Activated naive CD4-positive, alpha-beta T cell treated with anti-CD3 and anti-CD28 coated beads, Interleukin-2, amount 10 ng/mL, durations not matched to agents 7 days and 5 days (primary cell): ENCODE results near the gene MARK3.

Experiments used
- CTCF ChIA-PET: fragments of 350-600 bp; sonication (Branson Sonifier 250); formaldehyde crosslinking; loops from one replicate; lab custom pipeline; 2021; ENCODE audit warnings: antibody characterized with exemption; lab: Charles Lee
- DNase-seq: peaks from one replicate; pipeline ENCODE4 v3.0.0-alpha.2; 2020
- H3K27ac Mint-ChIP-seq: one replicate; pipeline ENCODE4 v1.8.0; 2021; ENCODE audit warnings: mild to moderate bottlenecking, moderate library complexity, mixed read lengths
- H3K27me3 Mint-ChIP-seq: one replicate; pipeline ENCODE4 v1.8.0; 2021; ENCODE audit warnings: mild to moderate bottlenecking, mixed read lengths
- H3K36me3 Mint-ChIP-seq: one replicate; pipeline ENCODE4 v1.8.0; 2021; ENCODE audit warnings: mixed read lengths
- H3K4me1 Mint-ChIP-seq: one replicate; pipeline ENCODE4 v1.8.0; 2021; ENCODE audit warnings: mixed read lengths
- H3K4me3 Mint-ChIP-seq: one replicate; pipeline ENCODE4 v1.8.0; 2021; ENCODE audit warnings: mild to moderate bottlenecking, moderate library complexity, mixed read lengths
- H3K9me3 Mint-ChIP-seq: one replicate; pipeline ENCODE4 v1.8.0; 2021; ENCODE audit warnings: mixed read lengths

The MARK3 gene

GRCh38 chr14:103485504-103485903 is 100.3 kb downstream of the MARK3 start:
- DNase-seq: no peak
- Mint-ChIP-seq H3K27ac (no peak overlapping the region), H3K4me3 (no peak overlapping the region), H3K27me3 (no peaks in the 10 kb centered on the region), H3K4me1 (peaks cover 7% of the 10 kb centered on the region), H3K9me3 (no peaks in the 10 kb centered on the region), H3K36me3 (peaks cover 39% of the 10 kb centered on the region)
- CTCF ChIA-PET: interaction anchor here (1.5 kb wide), 1 partner anchor 15 kb away, joined by 3 read pairs; no protein-coding TSS in a partner anchor

GRCh38 chr14:103488071-103488470 is 102.9 kb downstream of the MARK3 start:
- H3K36me3 Mint-ChIP-seq: peaks cover 29% of the 10 kb centered on the region
- H3K9me3 Mint-ChIP-seq: no peaks in the 10 kb centered on the region
- DNase-seq: no peak
- no peaks in the 10 kb centered on the region for H3K4me1 Mint-ChIP-seq
- H3K27ac Mint-ChIP-seq: no peak overlapping the region
- CTCF ChIA-PET: interaction anchor here (2.0 kb wide), 1 partner anchor 11 kb away, joined by 5 read pairs; no protein-coding TSS in a partner anchor
- no peak overlapping the region for H3K4me3 Mint-ChIP-seq
- H3K27me3 Mint-ChIP-seq: no peaks in the 10 kb centered on the region

GRCh38 chr14:103488960-103489359 is 103.7 kb downstream of the MARK3 start:
- Mint-ChIP-seq H3K36me3 (peaks cover 23% of the 10 kb centered on the region), H3K27ac (no peak overlapping the region), H3K4me3 (no peak overlapping the region), H3K4me1 (no peaks in the 10 kb centered on the region), H3K9me3 (no peaks in the 10 kb centered on the region), H3K27me3 (no peaks in the 10 kb centered on the region)
- DNase-seq: no peak
- CTCF ChIA-PET: interaction anchor here (1.0 kb wide), 1 partner anchor 10 kb away, joined by 3 read pairs; no protein-coding TSS in a partner anchor

GRCh38 chr14:103489621-103490020 is 104.4 kb downstream of the MARK3 start:
- Mint-ChIP-seq H3K27me3 (no peaks in the 10 kb centered on the region), H3K9me3 (no peaks in the 10 kb centered on the region), H3K27ac (no peak overlapping the region), H3K4me3 (no peak overlapping the region), H3K4me1 (no peaks in the 10 kb centered on the region), H3K36me3 (peaks cover 23% of the 10 kb centered on the region)
- CTCF ChIA-PET: interaction anchor here (1.0 to 1.9 kb wide), 2 partner anchors 10 to 99 kb away, joined by 3 to 4 read pairs; no protein-coding TSS in a partner anchor
- DNase-seq: no peak

GRCh38 chr14:103491691-103492090 is 106.5 kb downstream of the MARK3 start:
- no peaks in the 10 kb centered on the region for H3K9me3 Mint-ChIP-seq
- no peak for DNase-seq
- no peaks in the 10 kb centered on the region for H3K27me3 Mint-ChIP-seq
- no peak overlapping the region for H3K4me3 Mint-ChIP-seq
- H3K27ac Mint-ChIP-seq: no peak overlapping the region
- CTCF ChIA-PET: interaction anchor here (0.6 to 0.7 kb wide), 2 partner anchors 9 to 27 kb away, joined by 3 read pairs; no protein-coding TSS in a partner anchor
- no peaks in the 10 kb centered on the region for H3K4me1 Mint-ChIP-seq
- H3K36me3 Mint-ChIP-seq: peaks cover 26% of the 10 kb centered on the region

GRCh38 chr14:103492156-103492925 is 107.1 kb downstream of the MARK3 start:
- Mint-ChIP-seq H3K27ac (no peak overlapping the region), H3K9me3 (no peaks in the 10 kb centered on the region), H3K36me3 (peaks cover 28% of the 10 kb centered on the region)

GRCh38 chr14:103495854-103496253 is 110.6 kb downstream of the MARK3 start:
- Mint-ChIP-seq H3K4me3 (no peak overlapping the region), H3K36me3 (peaks cover 23% of the 10 kb centered on the region), H3K9me3 (no peaks in the 10 kb centered on the region), H3K4me1 (peaks cover 7% of the 10 kb centered on the region), H3K27ac (no peak overlapping the region), H3K27me3 (no peaks in the 10 kb centered on the region)
- CTCF ChIA-PET: interaction anchor here (0.8 kb wide), 1 partner anchor 23 kb away, joined by 4 read pairs; no protein-coding TSS in a partner anchor
- no peak for DNase-seq

More at GRCh38 chr14:103492156-103492925, 107.1 kb downstream of the MARK3 start:
- DNase-seq: no peak
- CTCF ChIA-PET: interaction anchor here (0.6 to 0.7 kb wide), 2 partner anchors 8 to 26 kb away, joined by 3 read pairs; no protein-coding TSS in a partner anchor
- H3K4me1 Mint-ChIP-seq: no peaks in the 10 kb centered on the region
- no peak overlapping the region for H3K4me3 Mint-ChIP-seq
- no peaks in the 10 kb centered on the region for H3K27me3 Mint-ChIP-seq

GRCh38 chr14:103496776-103497175 is 111.6 kb downstream of the MARK3 start:
- DNase-seq: no peak

GRCh38 chr14:103499709-103500108 is 114.5 kb downstream of the MARK3 start:
- Mint-ChIP-seq H3K27me3 (no peaks in the 10 kb centered on the region), H3K9me3 (no peaks in the 10 kb centered on the region), H3K27ac (no peak overlapping the region), H3K4me3 (no peak overlapping the region), H3K36me3 (peaks cover 42% of the 10 kb centered on the region), H3K4me1 (peaks cover 7% of the 10 kb centered on the region)
- CTCF ChIA-PET: interaction anchor here (0.6 to 2.0 kb wide), 16 partner anchors 9 to 108 kb away, joined by 3 to 7 read pairs (median 4); no protein-coding TSS in a partner anchor
- DNase-seq: no peak

More at GRCh38 chr14:103496776-103497175, 111.6 kb downstream of the MARK3 start:
- CTCF ChIA-PET: no interaction called here
- H3K9me3 Mint-ChIP-seq: no peaks in the 10 kb centered on the region
- no peaks in the 10 kb centered on the region for H3K27me3 Mint-ChIP-seq
- no peak overlapping the region for H3K27ac Mint-ChIP-seq
- H3K4me1 Mint-ChIP-seq: peaks cover 7% of the 10 kb centered on the region
- H3K4me3 Mint-ChIP-seq: no peak overlapping the region
- peaks cover 29% of the 10 kb centered on the region for H3K36me3 Mint-ChIP-seq

- H3K4me3 Mint-ChIP-seq: no peak overlapping the region
- DNase-seq: peak; percentile 85
- no peaks in the 10 kb centered on the region for H3K9me3 Mint-ChIP-seq
- no peaks in the 10 kb centered on the region for H3K27me3 Mint-ChIP-seq
- H3K4me1 Mint-ChIP-seq: peaks cover 7% of the 10 kb centered on the region
- peaks cover 44% of the 10 kb centered on the region for H3K36me3 Mint-ChIP-seq
- peak overlapping the region; percentile 49 for H3K27ac Mint-ChIP-seq
- CTCF ChIA-PET: interaction anchor here (0.8 to 2.0 kb wide), 13 partner anchors 9 to 109 kb away, joined by 3 to 7 read pairs (median 3); no protein-coding TSS in a partner anchor
Measured at GRCh38 chr14:103500148-103500990, 115.2 kb downstream of the MARK3 start.

GRCh38 chr14:103501041-103501870 is 116.0 kb downstream of the MARK3 start:
- Mint-ChIP-seq H3K4me1 (peaks cover 7% of the 10 kb centered on the region), H3K36me3 (peaks cover 45% of the 10 kb centered on the region), H3K27me3 (no peaks in the 10 kb centered on the region), H3K4me3 (no peak overlapping the region), H3K9me3 (no peaks in the 10 kb centered on the region), H3K27ac (peak overlapping the region; percentile 30)
- no peak for DNase-seq
- CTCF ChIA-PET: interaction anchor here (0.6 to 1.4 kb wide), 6 partner anchors 9 to 1117 kb away, joined by 3 to 9 read pairs (median 4); no protein-coding TSS in a partner anchor

GRCh38 chr14:103501921-103502669 is 116.9 kb downstream of the MARK3 start:
- Mint-ChIP-seq H3K9me3 (no peaks in the 10 kb centered on the region), H3K4me3 (no peak overlapping the region), H3K36me3 (peaks cover 44% of the 10 kb centered on the region), H3K27ac (no peak overlapping the region), H3K27me3 (no peaks in the 10 kb centered on the region), H3K4me1 (peaks cover 7% of the 10 kb centered on the region)
- DNase-seq: no peak
- CTCF ChIA-PET: interaction anchor here (0.6 to 1.3 kb wide), 4 partner anchors 17 to 1117 kb away, joined by 3 to 9 read pairs (median 4); no protein-coding TSS in a partner anchor
